ENCODE measurements around the gene ATR. TPM values are rescaled to one million over a fixed set of nuclear protein-coding genes. Genes with fewer than 3 reads are reported as not detected.
A peak's percentile ranks its signal among the peaks of the same experiment; 100 is the strongest.

The ATR gene
- total and polyA plus RNA-seq, 9 of the 15 experiments (the other 6 are each of a cell fraction or from before 2014, with no cell fraction given) = 18.0 to 37.8 (median 23.2) TPM

DNA sequence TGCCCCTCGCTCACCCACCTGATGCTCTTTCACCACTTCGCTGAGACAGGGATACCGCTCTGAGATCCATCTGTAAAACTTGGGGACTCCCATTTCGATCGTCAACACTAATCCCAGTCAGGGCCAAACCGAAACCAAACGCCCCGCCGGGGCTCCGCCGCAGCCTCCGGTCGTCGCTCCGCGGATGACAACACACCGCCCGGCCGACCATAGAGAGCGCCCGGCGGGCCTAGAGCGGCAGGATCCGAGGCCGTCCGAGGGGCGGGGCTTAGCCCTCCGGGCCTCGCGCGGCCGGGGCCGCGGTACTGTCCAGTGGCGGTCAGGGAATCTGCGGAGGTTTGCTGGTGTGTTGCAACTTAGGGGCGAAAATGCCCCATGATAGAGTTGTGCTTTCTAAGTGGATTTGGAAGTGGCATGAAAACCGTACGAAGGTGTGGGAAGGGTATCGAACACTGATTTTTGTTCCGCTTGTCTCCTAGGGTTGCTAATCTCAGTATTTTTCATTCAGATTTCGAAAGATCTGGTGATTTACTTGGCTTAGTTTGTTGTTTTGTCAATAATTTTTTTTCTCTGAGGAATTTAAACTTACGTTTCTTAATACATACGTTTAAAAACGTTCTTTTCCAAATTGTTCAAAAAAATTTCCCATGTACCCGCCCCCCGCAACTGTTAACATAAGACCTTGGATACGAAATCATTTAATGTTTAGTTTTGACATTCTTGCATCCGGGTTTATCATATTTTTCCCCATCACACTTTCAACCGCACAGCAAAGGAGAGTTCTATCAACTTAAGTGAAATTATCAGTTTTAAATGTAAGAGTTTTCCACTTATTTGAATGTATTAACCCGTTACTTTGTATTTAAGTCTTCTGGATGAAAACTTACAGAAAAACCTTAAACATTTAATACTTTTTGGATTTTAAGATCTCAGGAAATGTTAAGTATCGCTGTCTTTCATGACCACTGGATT lies 130.4 kb downstream of the ATR start, which contains the start of gene XRN1 (continued):
- TF ChIP-seq, protein P1, sequence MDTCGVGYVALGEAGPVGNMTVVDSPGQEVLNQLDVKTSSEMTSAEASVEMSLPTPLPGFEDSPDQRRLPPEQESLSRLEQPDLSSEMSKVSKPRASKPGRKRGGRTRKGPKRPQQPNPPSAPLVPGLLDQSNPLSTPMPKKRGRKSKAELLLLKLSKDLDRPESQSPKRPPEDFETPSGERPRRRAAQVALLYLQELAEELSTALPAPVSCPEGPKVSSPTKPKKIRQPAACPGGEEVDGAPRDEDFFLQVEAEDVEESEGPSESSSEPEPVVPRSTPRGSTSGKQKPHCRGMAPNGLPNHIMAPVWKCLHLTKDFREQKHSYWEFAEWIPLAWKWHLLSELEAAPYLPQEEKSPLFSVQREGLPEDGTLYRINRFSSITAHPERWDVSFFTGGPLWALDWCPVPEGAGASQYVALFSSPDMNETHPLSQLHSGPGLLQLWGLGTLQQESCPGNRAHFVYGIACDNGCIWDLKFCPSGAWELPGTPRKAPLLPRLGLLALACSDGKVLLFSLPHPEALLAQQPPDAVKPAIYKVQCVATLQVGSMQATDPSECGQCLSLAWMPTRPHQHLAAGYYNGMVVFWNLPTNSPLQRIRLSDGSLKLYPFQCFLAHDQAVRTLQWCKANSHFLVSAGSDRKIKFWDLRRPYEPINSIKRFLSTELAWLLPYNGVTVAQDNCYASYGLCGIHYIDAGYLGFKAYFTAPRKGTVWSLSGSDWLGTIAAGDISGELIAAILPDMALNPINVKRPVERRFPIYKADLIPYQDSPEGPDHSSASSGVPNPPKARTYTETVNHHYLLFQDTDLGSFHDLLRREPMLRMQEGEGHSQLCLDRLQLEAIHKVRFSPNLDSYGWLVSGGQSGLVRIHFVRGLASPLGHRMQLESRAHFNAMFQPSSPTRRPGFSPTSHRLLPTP (IDR thresholded peaks at IDR 0.05; ENCODE audit: borderline replicate concordance, extremely low read depth, insufficient read length) = no peak
- TF ChIP-seq SIN3B (IDR thresholded peaks at IDR 0.05; ENCODE audit: low read depth) (peak; percentile 80), ZNF507 (tag; conservative IDR thresholded peaks at IDR 0.05) (no peak), RBM39 (optimal IDR thresholded peaks at IDR 0.05; ENCODE audit: low read depth, low read length) (no peak), PHF20 (IDR thresholded peaks at IDR 0.05; ENCODE audit: partially characterized antibody) (peak; percentile 90), ZNF644 (tag; IDR thresholded peaks at IDR 0.05; ENCODE audit: low read depth) (no peak), E2F3 (CRISPR knock-in tag; IDR thresholded peaks at IDR 0.05) (no peak), PHB (CRISPR knock-in tag; IDR thresholded peaks at IDR 0.05) (no peak; the same call in 1 of the 2 replicates), CTCFL (IDR thresholded peaks at IDR 0.05; ENCODE audit: borderline replicate concordance, insufficient read depth, low read depth, low read length, poor library complexity, severe bottlenecking) (no peak), HMG20A (CRISPR knock-in tag; conservative IDR thresholded peaks at IDR 0.05) (no peak), CHD4 (IDR thresholded peaks at IDR 0.05; ENCODE audit: insufficient read depth, insufficient replicate concordance, low read depth, low read length, poor library complexity, severe bottlenecking) (no peak), GTF2A2 (tag; IDR thresholded peaks at IDR 0.05) (no peak), ZNF311 (CRISPR knock-in tag; IDR thresholded peaks at IDR 0.05) (no peak), ESRRA (IDR thresholded peaks at IDR 0.05; ENCODE audit: borderline replicate concordance, low read depth) (peak; percentile 65), NFIX (CRISPR knock-in tag; IDR thresholded peaks at IDR 0.05; ENCODE audit: low read depth) (no peak), ZNF140 (CRISPR knock-in tag; IDR thresholded peaks at IDR 0.05) (no peak)
- TF ChIP-seq, protein P2, sequence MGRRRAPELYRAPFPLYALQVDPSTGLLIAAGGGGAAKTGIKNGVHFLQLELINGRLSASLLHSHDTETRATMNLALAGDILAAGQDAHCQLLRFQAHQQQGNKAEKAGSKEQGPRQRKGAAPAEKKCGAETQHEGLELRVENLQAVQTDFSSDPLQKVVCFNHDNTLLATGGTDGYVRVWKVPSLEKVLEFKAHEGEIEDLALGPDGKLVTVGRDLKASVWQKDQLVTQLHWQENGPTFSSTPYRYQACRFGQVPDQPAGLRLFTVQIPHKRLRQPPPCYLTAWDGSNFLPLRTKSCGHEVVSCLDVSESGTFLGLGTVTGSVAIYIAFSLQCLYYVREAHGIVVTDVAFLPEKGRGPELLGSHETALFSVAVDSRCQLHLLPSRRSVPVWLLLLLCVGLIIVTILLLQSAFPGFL (CRISPR knock-in tag; IDR thresholded peaks at IDR 0.05) = no peak
- TF ChIP-seq, protein P3, sequence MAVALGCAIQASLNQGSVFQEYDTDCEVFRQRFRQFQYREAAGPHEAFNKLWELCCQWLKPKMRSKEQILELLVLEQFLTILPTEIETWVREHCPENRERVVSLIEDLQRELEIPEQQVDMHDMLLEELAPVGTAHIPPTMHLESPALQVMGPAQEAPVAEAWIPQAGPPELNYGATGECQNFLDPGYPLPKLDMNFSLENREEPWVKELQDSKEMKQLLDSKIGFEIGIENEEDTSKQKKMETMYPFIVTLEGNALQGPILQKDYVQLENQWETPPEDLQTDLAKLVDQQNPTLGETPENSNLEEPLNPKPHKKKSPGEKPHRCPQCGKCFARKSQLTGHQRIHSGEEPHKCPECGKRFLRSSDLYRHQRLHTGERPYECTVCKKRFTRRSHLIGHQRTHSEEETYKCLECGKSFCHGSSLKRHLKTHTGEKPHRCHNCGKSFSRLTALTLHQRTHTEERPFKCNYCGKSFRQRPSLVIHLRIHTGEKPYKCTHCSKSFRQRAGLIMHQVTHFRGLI (CRISPR knock-in tag; IDR thresholded peaks at IDR 0.05) = no peak
